ENCODE measurements around the gene ACOX3. TPM values are rescaled to one million over a fixed set of nuclear protein-coding genes. Genes with fewer than 3 reads are reported as not detected.

ACOX3 gene
- total RNA-seq, 1 experiment from 2014 or later = 11.0 TPM

GRCh38 chr4:8334786-8335460 lies 105.6 kb downstream of the ACOX3 start:
- no TSS peak for BruUV-seq (replicated peaks)
- CTCF ChIA-PET = no interaction called here
- TF ChIP-seq, protein P1, sequence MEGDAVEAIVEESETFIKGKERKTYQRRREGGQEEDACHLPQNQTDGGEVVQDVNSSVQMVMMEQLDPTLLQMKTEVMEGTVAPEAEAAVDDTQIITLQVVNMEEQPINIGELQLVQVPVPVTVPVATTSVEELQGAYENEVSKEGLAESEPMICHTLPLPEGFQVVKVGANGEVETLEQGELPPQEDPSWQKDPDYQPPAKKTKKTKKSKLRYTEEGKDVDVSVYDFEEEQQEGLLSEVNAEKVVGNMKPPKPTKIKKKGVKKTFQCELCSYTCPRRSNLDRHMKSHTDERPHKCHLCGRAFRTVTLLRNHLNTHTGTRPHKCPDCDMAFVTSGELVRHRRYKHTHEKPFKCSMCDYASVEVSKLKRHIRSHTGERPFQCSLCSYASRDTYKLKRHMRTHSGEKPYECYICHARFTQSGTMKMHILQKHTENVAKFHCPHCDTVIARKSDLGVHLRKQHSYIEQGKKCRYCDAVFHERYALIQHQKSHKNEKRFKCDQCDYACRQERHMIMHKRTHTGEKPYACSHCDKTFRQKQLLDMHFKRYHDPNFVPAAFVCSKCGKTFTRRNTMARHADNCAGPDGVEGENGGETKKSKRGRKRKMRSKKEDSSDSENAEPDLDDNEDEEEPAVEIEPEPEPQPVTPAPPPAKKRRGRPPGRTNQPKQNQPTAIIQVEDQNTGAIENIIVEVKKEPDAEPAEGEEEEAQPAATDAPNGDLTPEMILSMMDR (IDR thresholded peaks at IDR 0.05; ENCODE audit: unreplicated experiment) = no peak
- no peak overlapping the region for H3K27ac Mint-ChIP-seq (ENCODE audit: unreplicated experiment)
- no peak overlapping the region for H3K4me3 Mint-ChIP-seq (ENCODE audit: low read depth, unreplicated experiment)
- H3K9me3 Mint-ChIP-seq (ENCODE audit: low read depth, unreplicated experiment) = peaks cover 5% of the 10 kb centered on the region
- intact Hi-C loops (cut with micrococcal nuclease; ENCODE audit: unreplicated experiment) = no loop called here
- H3K36me3 Mint-ChIP-seq (ENCODE audit: insufficient read depth, unreplicated experiment) = no peaks in the 10 kb centered on the region
- no peak for DNase-seq
- no peaks in the 10 kb centered on the region for H3K4me1 Mint-ChIP-seq (ENCODE audit: low read depth, unreplicated experiment)
- H3K27me3 Mint-ChIP-seq (ENCODE audit: unreplicated experiment) = peaks cover 78% of the 10 kb centered on the region

- no peak overlapping the region for H3K4me3 Mint-ChIP-seq (ENCODE audit: low read depth, unreplicated experiment)
- peaks cover 5% of the 10 kb centered on the region for H3K9me3 Mint-ChIP-seq (ENCODE audit: low read depth, unreplicated experiment)
- H3K36me3 Mint-ChIP-seq (ENCODE audit: insufficient read depth, unreplicated experiment) = no peaks in the 10 kb centered on the region
- H3K4me1 Mint-ChIP-seq (ENCODE audit: low read depth, unreplicated experiment) = no peaks in the 10 kb centered on the region
- intact Hi-C loops (cut with micrococcal nuclease; ENCODE audit: unreplicated experiment) = no loop called here
- H3K27me3 Mint-ChIP-seq (ENCODE audit: unreplicated experiment) = peaks cover 80% of the 10 kb centered on the region
- H3K27ac Mint-ChIP-seq (ENCODE audit: unreplicated experiment) = no peak overlapping the region
- BruUV-seq (replicated peaks) = no TSS peak
- TF ChIP-seq, protein P1 (IDR thresholded peaks at IDR 0.05; ENCODE audit: unreplicated experiment) = no peak
- CTCF ChIA-PET = no interaction called here
- DNase-seq = no peak
Observed at GRCh38 chr4:8333726-8334460, 106.6 kb downstream of the ACOX3 start.

GRCh38 chr4:8332891-8333331 lies 107.6 kb downstream of the ACOX3 start:
- intact Hi-C loops (cut with micrococcal nuclease; ENCODE audit: unreplicated experiment) = no loop called here
- no peak overlapping the region for H3K27ac Mint-ChIP-seq (ENCODE audit: unreplicated experiment)
- H3K4me1 Mint-ChIP-seq (ENCODE audit: low read depth, unreplicated experiment) = no peaks in the 10 kb centered on the region
- no peaks in the 10 kb centered on the region for H3K36me3 Mint-ChIP-seq (ENCODE audit: insufficient read depth, unreplicated experiment)
- H3K9me3 Mint-ChIP-seq (ENCODE audit: low read depth, unreplicated experiment) = peaks cover 5% of the 10 kb centered on the region
- peaks cover 79% of the 10 kb centered on the region for H3K27me3 Mint-ChIP-seq (ENCODE audit: unreplicated experiment)
- no peak overlapping the region for H3K4me3 Mint-ChIP-seq (ENCODE audit: low read depth, unreplicated experiment)
- DNase-seq = no peak
- no TSS peak for BruUV-seq (replicated peaks)
- TF ChIP-seq, protein P1 (IDR thresholded peaks at IDR 0.05; ENCODE audit: unreplicated experiment) = no peak
- CTCF ChIA-PET = no interaction called here

- Mint-ChIP-seq H3K4me1 (ENCODE audit: low read depth, unreplicated experiment) (no peaks in the 10 kb centered on the region), H3K36me3 (ENCODE audit: insufficient read depth, unreplicated experiment) (no peaks in the 10 kb centered on the region), H3K27me3 (ENCODE audit: unreplicated experiment) (peaks cover 77% of the 10 kb centered on the region), H3K27ac (ENCODE audit: unreplicated experiment) (no peak overlapping the region), H3K4me3 (ENCODE audit: low read depth, unreplicated experiment) (no peak overlapping the region), H3K9me3 (ENCODE audit: low read depth, unreplicated experiment) (peaks cover 5% of the 10 kb centered on the region)
- BruUV-seq (replicated peaks) = no TSS peak
- TF ChIP-seq, protein P1 (IDR thresholded peaks at IDR 0.05; ENCODE audit: unreplicated experiment) = no peak
- intact Hi-C loops (cut with micrococcal nuclease; ENCODE audit: unreplicated experiment) = no loop called here
- CTCF ChIA-PET = no interaction called here
- DNase-seq = no peak
Observed at GRCh38 chr4:8332038-8332857, 108.3 kb downstream of the ACOX3 start.
